ENCODE measurements around the gene INMT. TPM values are rescaled to one million over a fixed set of nuclear protein-coding genes. Genes with fewer than 3 reads are reported as not detected.

The INMT gene
- total RNA-seq, 6 experiments from 2014 or later = not detected

- Mint-ChIP-seq H3K4me3 (no peak overlapping the region), H3K36me3 (ENCODE audit: low read depth) (no peaks in the 10 kb centered on the region), H3K27ac (no peak overlapping the region), H3K9me3 (no peaks in the 10 kb centered on the region), H3K4me1 (ENCODE audit: low read depth) (no peaks in the 10 kb centered on the region), H3K27me3 (ENCODE audit: insufficient read depth) (peaks cover 62% of the 10 kb centered on the region)
- no peak for TF ChIP-seq CTCF (IDR thresholded peaks at IDR 0.05)
- DNase-seq = no peak
Observed at GRCh38 chr7:30731581-30731980, 20.4 kb upstream of the INMT start.

- no peak for TF ChIP-seq CTCF (IDR thresholded peaks at IDR 0.05)
- H3K36me3 Mint-ChIP-seq (ENCODE audit: low read depth) = no peaks in the 10 kb centered on the region
- no peak overlapping the region for H3K4me3 Mint-ChIP-seq
- H3K9me3 Mint-ChIP-seq = no peaks in the 10 kb centered on the region
- no peak overlapping the region for H3K27ac Mint-ChIP-seq
- no peaks in the 10 kb centered on the region for H3K4me1 Mint-ChIP-seq (ENCODE audit: low read depth)
- DNase-seq = no peak
- peaks cover 59% of the 10 kb centered on the region for H3K27me3 Mint-ChIP-seq (ENCODE audit: insufficient read depth)
Observed at GRCh38 chr7:30732606-30733005, 19.3 kb upstream of the INMT start.

GRCh38 chr7:30733216-30733615 is 18.7 kb upstream of the INMT start:
- Mint-ChIP-seq H3K4me3 (no peak overlapping the region), H3K36me3 (ENCODE audit: low read depth) (no peaks in the 10 kb centered on the region), H3K9me3 (no peaks in the 10 kb centered on the region), H3K4me1 (ENCODE audit: low read depth) (no peaks in the 10 kb centered on the region), H3K27ac (no peak overlapping the region), H3K27me3 (ENCODE audit: insufficient read depth) (peaks cover 59% of the 10 kb centered on the region)
- DNase-seq = no peak
- TF ChIP-seq CTCF (IDR thresholded peaks at IDR 0.05) = no peak

- Mint-ChIP-seq H3K36me3 (ENCODE audit: low read depth) (no peaks in the 10 kb centered on the region), H3K27me3 (ENCODE audit: insufficient read depth) (peaks cover 61% of the 10 kb centered on the region), H3K4me1 (ENCODE audit: low read depth) (no peaks in the 10 kb centered on the region), H3K9me3 (no peaks in the 10 kb centered on the region), H3K4me3 (no peak overlapping the region), H3K27ac (no peak overlapping the region)
- TF ChIP-seq CTCF (IDR thresholded peaks at IDR 0.05) = no peak
- DNase-seq = no peak
Observed at GRCh38 chr7:30733691-30734090, 18.2 kb upstream of the INMT start.

- Mint-ChIP-seq H3K27me3 (ENCODE audit: insufficient read depth) (peaks cover 56% of the 10 kb centered on the region), H3K4me3 (no peak overlapping the region), H3K36me3 (ENCODE audit: low read depth) (no peaks in the 10 kb centered on the region), H3K9me3 (no peaks in the 10 kb centered on the region), H3K4me1 (ENCODE audit: low read depth) (no peaks in the 10 kb centered on the region), H3K27ac (no peak overlapping the region)
- no peak for TF ChIP-seq CTCF (IDR thresholded peaks at IDR 0.05)
- DNase-seq = no peak
Observed at GRCh38 chr7:30734497-30734896, 17.4 kb upstream of the INMT start.

- no peak overlapping the region for H3K27ac Mint-ChIP-seq
- peaks cover 44% of the 10 kb centered on the region for H3K27me3 Mint-ChIP-seq (ENCODE audit: insufficient read depth)
- no peaks in the 10 kb centered on the region for H3K36me3 Mint-ChIP-seq (ENCODE audit: low read depth)
- no peaks in the 10 kb centered on the region for H3K9me3 Mint-ChIP-seq
- no peaks in the 10 kb centered on the region for H3K4me1 Mint-ChIP-seq (ENCODE audit: low read depth)
- TF ChIP-seq CTCF (IDR thresholded peaks at IDR 0.05) = no peak
- DNase-seq = no peak
- no peak overlapping the region for H3K4me3 Mint-ChIP-seq
Observed at GRCh38 chr7:30735631-30736030, 16.3 kb upstream of the INMT start.
